ENCODE measurements around the gene SLC25A30.
"Not testable (repeated sequence)": the region's sequence is repeated elsewhere in the genome, so short reads cannot be mapped to it uniquely, and the experiment has no call there.

SLC25A30 gene

GRCh38 chr13:45361596-45362206, 56.5 kb downstream of the SLC25A30 start:
- no peak for TF ChIP-seq EZH2 (IDR thresholded peaks at IDR 0.05)
- TF ChIP-seq FOXP2 (optimal IDR thresholded peaks at IDR 0.05; ENCODE audit: control extremely low read depth, extremely low read length, insufficient read depth), result no peak
- no peak for TF ChIP-seq POLR2AphosphoS5 (IDR thresholded peaks at IDR 0.05; ENCODE audit: borderline replicate concordance, low read depth, low read length)
- Histone ChIP-seq H3K9me3 (ENCODE audit: low read depth, low read length) (no peaks in the 10 kb centered on the region), H3K36me3 (ENCODE audit: insufficient read depth, low read length) (peaks cover 30% of the 10 kb centered on the region; the same call in 1 of the 2 replicates), H3K4me3 (no peak overlapping the region), H3K27ac (no peak overlapping the region), H3K9ac (ENCODE audit: insufficient read length) (no peak overlapping the region)
- DNase-seq (ENCODE audit: low read depth, low spot score), result no peak

- Histone ChIP-seq H3K9me3 (ENCODE audit: low read depth, low read length) (no peaks in the 10 kb centered on the region), H3K27ac (no peak overlapping the region), H3K9ac (ENCODE audit: insufficient read length) (no peak overlapping the region), H3K4me3 (no peak overlapping the region), H3K36me3 (ENCODE audit: insufficient read depth, low read length) (peaks cover 34% of the 10 kb centered on the region)
- TF ChIP-seq POLR2AphosphoS5 (IDR thresholded peaks at IDR 0.05; ENCODE audit: borderline replicate concordance, low read depth, low read length) (no peak), EZH2 (IDR thresholded peaks at IDR 0.05) (no peak), FOXP2 (optimal IDR thresholded peaks at IDR 0.05; ENCODE audit: control extremely low read depth, extremely low read length, insufficient read depth) (no peak)
- no peak for DNase-seq (ENCODE audit: low read depth, low spot score)
Measured at GRCh38 chr13:45356966-45357672, 61.1 kb downstream of the SLC25A30 start.

- H3K36me3 ChIP-seq (ENCODE audit: insufficient read depth, low read length), result peaks cover 49% of the 10 kb centered on the region
- TF ChIP-seq POLR2AphosphoS5 (IDR thresholded peaks at IDR 0.05; ENCODE audit: borderline replicate concordance, low read depth, low read length) (no peak), FOXP2 (optimal IDR thresholded peaks at IDR 0.05; ENCODE audit: control extremely low read depth, extremely low read length, insufficient read depth) (no peak), EZH2 (IDR thresholded peaks at IDR 0.05) (no peak)
- no peak for DNase-seq (ENCODE audit: low read depth, low spot score)
- H3K4me3 ChIP-seq, result no peak overlapping the region
- H3K9ac ChIP-seq (ENCODE audit: insufficient read length), result no peak overlapping the region
- no peaks in the 10 kb centered on the region for H3K9me3 ChIP-seq (ENCODE audit: low read depth, low read length)
- no peak overlapping the region for H3K27ac ChIP-seq
Measured at GRCh38 chr13:45353895-45354294, 64.3 kb downstream of the SLC25A30 start.

GRCh38 chr13:45352031-45352430, 66.1 kb downstream of the SLC25A30 start:
- no peak overlapping the region for H3K9ac ChIP-seq (ENCODE audit: insufficient read length)
- H3K27ac ChIP-seq, result no peak overlapping the region
- peaks cover 52% of the 10 kb centered on the region for H3K36me3 ChIP-seq (ENCODE audit: insufficient read depth, low read length)
- no peak overlapping the region for H3K4me3 ChIP-seq
- DNase-seq (ENCODE audit: low read depth, low spot score), result no peak
- no peak for TF ChIP-seq FOXP2 (optimal IDR thresholded peaks at IDR 0.05; ENCODE audit: control extremely low read depth, extremely low read length, insufficient read depth)
- TF ChIP-seq EZH2 (IDR thresholded peaks at IDR 0.05), result no peak
- no peak for TF ChIP-seq POLR2AphosphoS5 (IDR thresholded peaks at IDR 0.05; ENCODE audit: borderline replicate concordance, low read depth, low read length)
- no peaks in the 10 kb centered on the region for H3K9me3 ChIP-seq (ENCODE audit: low read depth, low read length)

GRCh38 chr13:45350152-45350551, 68.0 kb downstream of the SLC25A30 start:
- Histone ChIP-seq H3K4me3 (no peak overlapping the region), H3K36me3 (ENCODE audit: insufficient read depth, low read length) (peaks cover 48% of the 10 kb centered on the region), H3K9ac (ENCODE audit: insufficient read length) (no peak overlapping the region), H3K9me3 (ENCODE audit: low read depth, low read length) (no peaks in the 10 kb centered on the region), H3K27ac (no peak overlapping the region)
- no peak for DNase-seq (ENCODE audit: low read depth, low spot score)
- no peak for TF ChIP-seq FOXP2 (optimal IDR thresholded peaks at IDR 0.05; ENCODE audit: control extremely low read depth, extremely low read length, insufficient read depth)
- TF ChIP-seq POLR2AphosphoS5 (IDR thresholded peaks at IDR 0.05; ENCODE audit: borderline replicate concordance, low read depth, low read length), result no peak
- TF ChIP-seq EZH2 (IDR thresholded peaks at IDR 0.05), result no peak

GRCh38 chr13:45349438-45349837, 68.7 kb downstream of the SLC25A30 start:
- DNase-seq (ENCODE audit: low read depth, low spot score), result no peak
- Histone ChIP-seq H3K9ac (ENCODE audit: insufficient read length) (peak overlapping the region; percentile 26), H3K36me3 (ENCODE audit: insufficient read depth, low read length) (peaks cover 48% of the 10 kb centered on the region), H3K4me3 (no peak overlapping the region), H3K27ac (no peak overlapping the region), H3K9me3 (ENCODE audit: low read depth, low read length) (no peaks in the 10 kb centered on the region)
- TF ChIP-seq EZH2 (IDR thresholded peaks at IDR 0.05) (no peak), POLR2AphosphoS5 (IDR thresholded peaks at IDR 0.05; ENCODE audit: borderline replicate concordance, low read depth, low read length) (no peak), FOXP2 (optimal IDR thresholded peaks at IDR 0.05; ENCODE audit: control extremely low read depth, extremely low read length, insufficient read depth) (no peak)

- H3K27ac ChIP-seq; DNase-seq (ENCODE audit: low read depth, low spot score): not testable (repeated sequence)
Measured at GRCh38 chr13:45344064-45344463, 74.1 kb downstream of the SLC25A30 start.

More at GRCh38 chr13:45344064-45344463, 74.1 kb downstream of the SLC25A30 start:
- not testable (repeated sequence) for H3K9ac ChIP-seq (ENCODE audit: insufficient read length); H3K9me3 ChIP-seq (ENCODE audit: low read depth, low read length); H3K4me3 ChIP-seq
- H3K36me3 ChIP-seq (ENCODE audit: insufficient read depth, low read length), result peaks cover 34% of the 10 kb centered on the region
